ENCODE data around the gene PMIS2. TPM values are rescaled to one million over a fixed set of nuclear protein-coding genes. Genes with fewer than 3 reads are reported as not detected.

Gene PMIS2
- total RNA-seq, 8 experiments from 2014 or later = 0.66 TPM; not detected in 7

DNA sequence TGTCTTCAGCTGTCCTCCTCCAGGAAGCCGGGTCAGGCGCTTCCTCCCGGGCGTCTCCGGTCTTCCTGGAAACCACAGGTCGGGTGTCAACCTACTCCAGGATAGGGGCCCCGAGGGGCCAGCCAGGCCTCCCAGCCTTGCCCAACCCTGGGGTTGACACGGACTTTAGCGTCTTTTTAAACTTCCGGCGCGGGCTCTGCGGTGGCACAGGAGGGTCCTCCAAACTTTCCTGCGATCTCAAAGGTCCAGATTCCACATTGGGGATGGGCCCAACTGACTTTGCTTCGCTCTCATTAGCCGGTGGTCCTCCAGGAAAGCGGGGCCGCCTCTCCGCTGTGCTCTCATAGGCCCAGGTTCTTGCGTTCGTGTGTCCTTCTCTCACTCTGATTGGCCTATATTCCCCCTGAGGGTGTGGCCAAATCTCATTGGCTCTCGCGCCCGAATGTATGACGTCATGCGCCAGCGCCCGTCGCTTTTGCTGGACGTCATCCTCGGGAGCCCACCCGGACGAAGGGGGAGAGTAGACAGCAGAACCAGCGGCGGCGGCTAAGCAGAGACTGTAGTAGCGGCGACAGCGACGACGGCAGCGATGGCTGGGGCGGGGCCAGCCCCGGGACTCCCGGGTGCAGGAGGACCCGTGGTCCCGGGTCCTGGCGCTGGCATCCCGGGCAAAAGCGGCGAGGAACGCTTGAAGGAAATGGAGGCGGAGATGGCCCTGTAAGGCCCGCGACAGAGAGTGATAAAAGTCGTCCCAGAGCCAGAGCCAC is 42.8 kb downstream of the PMIS2 start, which contains the start of gene RBM42:
RBM42 (plus strand) TSS at position 472 of the 767 bp plus-strand sequence; CDS start at position 590, 118 bp downstream.
- H3K4me3 ChIP-seq = peak within 1 kb of the TSS; percentile 86 to 96 (median 91)
- H3K4me1 ChIP-seq (replicated peaks in 1 of 2) = peaks cover 6 to 10% of the 10 kb centered on the region in 2 donors
- H3K27ac ChIP-seq = peak within 1 kb of the TSS; percentile 49 to 75
- WGBS, 10 experiments = 0 to 9% (median 0%) methylated on average over 1 to 12 of the region's 56 CpGs; no CpG with 5 or more reads in 3 of the 10 experiments
- ATAC-seq (replicated peaks in 6 of 8) = peak; percentile 98 to 100 (median 100)
- in situ Hi-C loops (cut with MboI; ENCODE audit: low pct_unique_long_range_greater_than_20kb in 2 of 9, low sequenced_read_pairs in 9 of 9, unreplicated experiment in 9 of 9) = no loop called here

DNA sequence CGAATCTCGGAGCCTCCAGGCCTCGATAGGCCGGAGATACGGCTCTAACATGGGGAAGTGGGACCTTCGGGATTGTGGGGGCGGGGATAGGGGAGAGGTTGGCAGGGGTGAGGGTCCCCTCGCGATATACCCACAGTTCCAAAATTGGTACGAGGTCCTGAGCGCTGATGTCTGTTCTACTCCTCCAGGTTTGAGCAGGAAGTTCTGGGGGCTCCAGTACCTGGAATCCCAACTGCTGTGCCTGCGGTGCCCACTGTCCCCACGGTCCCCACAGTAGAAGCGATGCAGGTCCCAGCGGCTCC is 43.3 kb downstream of the PMIS2 start:
- ATAC-seq (replicated peaks in 6 of 8) = no peak
- H3K27ac ChIP-seq = peak overlapping the region; percentile 49 to 75
- peaks cover 6 to 10% of the 10 kb centered on the region in 2 donors for H3K4me1 ChIP-seq (replicated peaks in 1 of 2)
- peak overlapping the region; percentile 86 to 96 (median 91) for H3K4me3 ChIP-seq
- 0 to 12% (median 3%) methylated on average over 3 to 6 of the region's 15 CpGs; no CpG with 5 or more reads in 7 of the 10 experiments for WGBS, 10 experiments
- in situ Hi-C loops (cut with MboI; ENCODE audit: low pct_unique_long_range_greater_than_20kb in 2 of 9, low sequenced_read_pairs in 9 of 9, unreplicated experiment in 9 of 9) = no loop called here

DNA sequence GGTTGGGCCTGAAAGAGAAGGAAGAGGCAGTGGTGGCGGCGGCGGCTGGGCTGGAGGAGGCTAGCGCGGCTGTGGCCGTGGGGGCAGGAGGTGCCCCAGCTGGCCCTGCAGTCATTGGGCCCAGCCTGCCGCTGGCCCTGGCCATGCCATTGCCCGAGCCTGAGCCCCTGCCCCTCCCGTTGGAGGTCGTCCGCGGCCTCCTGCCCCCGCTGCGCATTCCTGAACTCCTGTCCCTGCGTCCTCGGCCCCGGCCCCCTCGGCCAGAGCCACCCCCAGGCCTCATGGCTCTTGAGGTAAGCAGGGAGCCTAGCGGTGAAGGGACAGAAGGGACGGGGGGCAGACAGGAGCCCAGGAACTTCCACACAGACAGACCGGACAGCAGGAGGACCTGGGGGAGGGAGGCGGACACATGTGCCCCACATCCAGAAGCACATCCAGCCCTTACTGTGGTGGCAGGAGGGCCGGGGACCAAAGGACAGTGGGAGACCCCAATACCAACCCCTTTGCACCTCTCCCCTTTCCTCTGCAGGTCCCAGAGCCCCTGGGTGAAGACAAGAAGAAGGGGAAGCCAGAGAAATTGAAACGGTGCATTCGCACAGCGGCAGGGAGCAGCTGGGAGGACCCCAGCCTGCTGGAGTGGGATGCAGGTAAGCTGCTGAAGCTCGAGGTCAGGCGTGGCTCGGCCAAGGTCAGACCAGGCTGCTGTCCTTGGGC is 47.9 kb downstream of the PMIS2 start:
- in situ Hi-C loops (cut with MboI; ENCODE audit: low pct_unique_long_range_greater_than_20kb in 2 of 9, low sequenced_read_pairs in 9 of 9, unreplicated experiment in 9 of 9) = no loop called here
- Histone ChIP-seq H3K27ac (no peak overlapping the region), H3K4me3 (no peak overlapping the region), H3K4me1 (replicated peaks in 1 of 2) (peaks cover 4 to 6% of the 10 kb centered on the region in 2 donors)
- ATAC-seq (replicated peaks in 6 of 8) = no peak
- WGBS, 10 experiments = 85 to 100% (median 85%) methylated on average over 1 to 4 of the region's 29 CpGs; no CpG with 5 or more reads in 7 of the 10 experiments

DNA sequence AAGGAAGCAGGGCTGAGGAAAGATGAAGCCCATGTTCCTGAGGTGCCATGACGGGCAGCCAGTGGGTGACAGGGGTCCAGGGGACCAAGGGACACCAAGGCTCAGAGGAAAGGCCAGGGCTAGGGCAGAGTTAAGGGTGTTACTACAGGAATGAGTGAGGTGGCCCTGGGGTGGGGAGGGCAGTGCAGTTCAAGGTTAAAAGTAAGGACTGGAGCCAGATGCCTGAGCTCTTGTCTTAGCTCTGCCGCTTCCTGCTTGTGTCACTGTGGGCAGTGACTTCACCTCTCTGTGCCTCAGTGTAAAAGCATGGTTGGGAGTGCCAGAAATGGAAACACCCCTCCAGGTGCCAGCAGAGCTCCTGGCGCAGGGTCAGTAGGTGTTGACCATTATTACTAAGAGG is 50.7 kb downstream of the PMIS2 start:
- no peak for ATAC-seq (replicated peaks in 6 of 8)
- WGBS, 10 experiments = 50 to 100% (median 89%) methylated on average over 1 to 2 of the region's 3 CpGs; no CpG with 5 or more reads in 6 of the 10 experiments
- no peaks in the 10 kb centered on the region for H3K4me1 ChIP-seq (replicated peaks in 1 of 2)
- in situ Hi-C loops (cut with MboI; ENCODE audit: low pct_unique_long_range_greater_than_20kb in 2 of 9, low sequenced_read_pairs in 9 of 9, unreplicated experiment in 9 of 9) = no loop called here
- no peak overlapping the region for H3K27ac ChIP-seq
- H3K4me3 ChIP-seq = no peak overlapping the region

Other genes starting within 250 kb of the PMIS2 start
- gene FFAR1, start 238.3 kb upstream of the PMIS2 start, total RNA-seq = under 1 TPM in 4 of 8 experiments, not detected in 4; 0.08 to 0.43 (median 0.10) TPM
- gene FFAR3, start 227.7 kb upstream of the PMIS2 start, total RNA-seq = under 1 TPM in 2 of 8 experiments, not detected in 6; 0.31 to 0.52 TPM
- under 1 TPM in 3 of 8 experiments, not detected in 5; 0.08 to 0.33 (median 0.15) TPM for gene GPR42, start 215.1 kb upstream of the PMIS2 start, total RNA-seq
- under 1 TPM in 4 of 8 experiments, not detected in 4; 0.13 to 0.52 (median 0.14) TPM for gene FFAR2, start 137.9 kb upstream of the PMIS2 start, total RNA-seq
- not detected for gene KRTDAP, start 95.7 kb upstream of the PMIS2 start, total RNA-seq
- 10 to 100 TPM in 2 of 8 experiments, 1 to 10 TPM in 3, under 1 TPM in 2, not detected in 1; 0.14 to 49.2 (median 3.1) TPM for gene DMKN, start 72.5 kb upstream of the PMIS2 start, total RNA-seq
- gene SBSN, start 57.9 kb upstream of the PMIS2 start, total RNA-seq = 1 to 10 TPM in 2 of 8 experiments, under 1 TPM in 6; 0.11 to 3.5 (median 0.41) TPM
- not detected for gene GAPDHS, start 52.7 kb upstream of the PMIS2 start, total RNA-seq
- 100 to 1,000 TPM in 2 of 8 experiments, 10 to 100 TPM in 6; 70.4 to 130 (median 89.3) TPM for gene TMEM147, start 40.5 kb upstream of the PMIS2 start, total RNA-seq
- under 1 TPM in 5 of 8 experiments, not detected in 3; 0.05 to 0.25 (median 0.11) TPM for gene ATP4A, start 22.5 kb upstream of the PMIS2 start, total RNA-seq
- 10 to 100 TPM in 3 of 8 experiments, 1 to 10 TPM in 5; 2.7 to 14.3 (median 9.4) TPM for gene HAUS5, start 26.6 kb downstream of the PMIS2 start, total RNA-seq
- gene RBM42, start 42.9 kb downstream of the PMIS2 start, total RNA-seq = 10 to 100 TPM; 33.4 to 71.7 (median 51.1) TPM
- 1 to 10 TPM in 5 of 8 experiments, under 1 TPM in 3; 0.50 to 3.2 (median 1.4) TPM for gene ETV2, start 55.6 kb downstream of the PMIS2 start, total RNA-seq
- gene COX6B1, start 62.1 kb downstream of the PMIS2 start, total RNA-seq = 100 to 1,000 TPM; 721 to 998 (median 791) TPM
- gene UPK1A, start 80.3 kb downstream of the PMIS2 start, total RNA-seq = under 1 TPM in 1 of 8 experiments, not detected in 7; 0.38 TPM
- 10 to 100 TPM in 1 of 8 experiments, 1 to 10 TPM in 4, under 1 TPM in 3; 0.43 to 34.3 (median 2.2) TPM for gene ZBTB32, start 118.4 kb downstream of the PMIS2 start, total RNA-seq
- gene KMT2B, start 131.8 kb downstream of the PMIS2 start, total RNA-seq = 10 to 100 TPM in 4 of 8 experiments, 1 to 10 TPM in 4; 6.1 to 28.4 (median 11.0) TPM
- gene IGFLR1, start 156.3 kb downstream of the PMIS2 start, total RNA-seq = 1 to 10 TPM; 1.8 to 6.4 (median 4.3) TPM
- 10 to 100 TPM; 14.0 to 33.1 (median 18.9) TPM for gene U2AF1L4, start 159.2 kb downstream of the PMIS2 start, total RNA-seq
- 100 to 1,000 TPM in 2 of 8 experiments, 10 to 100 TPM in 6; 56.4 to 142 (median 84.7) TPM for gene PSENEN, start 159.5 kb downstream of the PMIS2 start, total RNA-seq
- 10 to 100 TPM; 12.6 to 32.0 (median 19.9) TPM for gene LIN37, start 162.4 kb downstream of the PMIS2 start, total RNA-seq
- 1 to 10 TPM in 2 of 8 experiments, under 1 TPM in 6; 0.14 to 1.8 (median 0.68) TPM for gene HSPB6, start 170.9 kb downstream of the PMIS2 start, total RNA-seq
- gene PROSER3, start 172.0 kb downstream of the PMIS2 start, total RNA-seq = 10 to 100 TPM in 5 of 8 experiments, 1 to 10 TPM in 3; 3.1 to 19.9 (median 12.7) TPM
- 10 to 100 TPM in 5 of 8 experiments, 1 to 10 TPM in 2, under 1 TPM in 1; 0.51 to 33.1 (median 16.1) TPM for gene ARHGAP33, start 189.4 kb downstream of the PMIS2 start, total RNA-seq
- gene PRODH2, start 226.7 kb downstream of the PMIS2 start, total RNA-seq = under 1 TPM in 1 of 8 experiments, not detected in 7; 0.52 TPM